ENCODE data around the gene LMX1B.

Gene LMX1B

GRCh38 chr9:126695186-126695585, 81.5 kb downstream of the LMX1B start:
- Mint-ChIP-seq H3K4me3 (no peak overlapping the region), H3K9me3 (no peaks in the 10 kb centered on the region), H3K27ac (no peak overlapping the region), H3K36me3 (no peaks in the 10 kb centered on the region), H3K4me1 (peaks cover 14% of the 10 kb centered on the region)
- DNase-seq (ENCODE audit: low spot score in 2 of 2) = no peak
- no peak for ATAC-seq

DNA sequence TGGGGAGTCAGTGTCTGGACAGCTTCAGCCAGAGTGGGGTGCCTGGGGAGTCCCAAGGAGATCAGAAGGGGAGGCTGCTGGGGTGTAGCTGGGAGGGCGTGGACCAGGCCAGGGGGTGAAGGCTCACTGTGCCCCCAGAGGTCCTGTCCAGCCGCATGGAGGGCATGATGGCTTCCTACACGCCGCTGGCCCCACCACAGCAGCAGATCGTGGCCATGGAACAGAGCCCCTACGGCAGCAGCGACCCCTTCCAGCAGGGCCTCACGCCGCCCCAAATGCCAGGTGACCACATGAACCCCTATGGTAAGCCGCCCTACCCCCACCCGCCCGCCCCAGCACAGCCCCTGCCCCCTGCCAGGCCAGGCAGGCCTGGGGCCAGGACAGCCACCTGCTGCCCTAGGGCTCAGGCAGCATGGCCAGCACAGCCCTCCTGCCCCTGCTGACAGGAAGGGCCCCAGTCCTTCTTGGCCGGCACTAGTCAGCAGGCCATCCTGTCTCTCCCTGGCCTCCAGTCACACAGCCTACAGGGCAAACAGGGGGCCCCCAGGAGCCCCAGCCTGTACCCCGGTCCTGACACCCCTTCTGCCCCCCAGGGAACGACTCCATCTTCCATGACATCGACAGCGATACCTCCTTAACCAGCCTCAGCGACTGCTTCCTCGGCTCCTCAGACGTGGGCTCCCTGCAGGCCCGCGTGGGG, 82.1 kb downstream of the LMX1B start:
- Mint-ChIP-seq H3K36me3 (no peaks in the 10 kb centered on the region), H3K9me3 (no peaks in the 10 kb centered on the region), H3K4me1 (peaks cover 12% of the 10 kb centered on the region), H3K4me3 (no peak overlapping the region), H3K27ac (no peak overlapping the region)
- ATAC-seq (no peak), DNase-seq (ENCODE audit: low spot score in 2 of 2) (no peak)

GRCh38 chr9:126696401-126697145, 82.8 kb downstream of the LMX1B start:
- no peak for ATAC-seq
- DNase-seq (ENCODE audit: low spot score in 2 of 2) = no peak
- H3K4me3 Mint-ChIP-seq = no peak overlapping the region
- no peak overlapping the region for H3K27ac Mint-ChIP-seq
- H3K4me1 Mint-ChIP-seq = peaks cover 12% of the 10 kb centered on the region
- H3K9me3 Mint-ChIP-seq = no peaks in the 10 kb centered on the region
- no peaks in the 10 kb centered on the region for H3K36me3 Mint-ChIP-seq

- H3K4me3 Mint-ChIP-seq = no peak overlapping the region
- peaks cover 12% of the 10 kb centered on the region for H3K4me1 Mint-ChIP-seq
- H3K36me3 Mint-ChIP-seq = no peaks in the 10 kb centered on the region
- no peak overlapping the region for H3K27ac Mint-ChIP-seq
- H3K9me3 Mint-ChIP-seq = no peaks in the 10 kb centered on the region
- no peak for ATAC-seq
- DNase-seq (ENCODE audit: low spot score in 2 of 2) = no peak
Observed at GRCh38 chr9:126697330-126697729, 83.6 kb downstream of the LMX1B start.

- Mint-ChIP-seq H3K9me3 (no peaks in the 10 kb centered on the region), H3K36me3 (no peaks in the 10 kb centered on the region), H3K27ac (no peak overlapping the region), H3K4me3 (no peak overlapping the region), H3K4me1 (peaks cover 8% of the 10 kb centered on the region)
- ATAC-seq (no peak), DNase-seq (ENCODE audit: low spot score in 2 of 2) (no peak)
Observed at GRCh38 chr9:126698251-126698650, 84.5 kb downstream of the LMX1B start.

- no peak overlapping the region for H3K27ac Mint-ChIP-seq
- H3K36me3 Mint-ChIP-seq = no peaks in the 10 kb centered on the region
Observed at GRCh38 chr9:126698756-126699155, 85.0 kb downstream of the LMX1B start.

DNA sequence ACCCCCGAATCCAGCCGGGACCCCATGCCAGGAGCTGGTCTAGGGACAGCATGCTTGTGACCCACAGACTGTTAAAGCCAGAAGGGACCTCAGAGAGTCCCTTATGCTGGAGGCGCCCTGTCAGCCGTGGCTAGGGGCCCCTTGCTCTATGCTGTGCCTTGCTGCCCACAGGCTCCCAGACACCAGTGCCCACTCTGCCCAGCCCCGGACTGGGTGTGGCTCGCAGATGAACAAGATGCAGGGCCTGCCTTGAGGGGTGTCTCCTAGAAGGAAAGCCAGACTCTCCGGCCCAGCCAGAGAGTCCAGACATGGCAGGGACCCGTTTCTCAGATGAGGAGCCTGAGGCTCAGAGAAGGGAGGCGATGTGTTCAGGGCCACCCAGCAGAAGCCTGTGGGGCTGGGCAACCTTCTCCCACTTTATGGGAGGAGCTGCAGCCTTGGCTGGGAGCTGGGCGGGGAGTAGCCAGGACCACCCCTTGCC, 85.7 kb downstream of the LMX1B start:
- DNase-seq (ENCODE audit: low spot score in 2 of 2) (no peak), ATAC-seq (no peak)
- Mint-ChIP-seq H3K4me3 (no peak overlapping the region), H3K4me1 (peaks cover 11% of the 10 kb centered on the region), H3K36me3 (no peaks in the 10 kb centered on the region), H3K9me3 (no peaks in the 10 kb centered on the region), H3K27ac (no peak overlapping the region)

More at GRCh38 chr9:126698756-126699155, 85.0 kb downstream of the LMX1B start:
- peaks cover 8% of the 10 kb centered on the region for H3K4me1 Mint-ChIP-seq
- no peak for ATAC-seq
- H3K9me3 Mint-ChIP-seq = no peaks in the 10 kb centered on the region
- H3K4me3 Mint-ChIP-seq = no peak overlapping the region
- no peak for DNase-seq (ENCODE audit: low spot score in 2 of 2)

- no peak overlapping the region for H3K4me3 Mint-ChIP-seq
- H3K4me1 Mint-ChIP-seq = peaks cover 12% of the 10 kb centered on the region
- H3K27ac Mint-ChIP-seq = no peak overlapping the region
- ATAC-seq (no peak), DNase-seq (ENCODE audit: low spot score in 2 of 2) (no peak)
- no peaks in the 10 kb centered on the region for H3K9me3 Mint-ChIP-seq
- no peaks in the 10 kb centered on the region for H3K36me3 Mint-ChIP-seq
Observed at GRCh38 chr9:126700296-126700695, 86.6 kb downstream of the LMX1B start.

GRCh38 chr9:126700903-126701812, 87.4 kb downstream of the LMX1B start:
- Mint-ChIP-seq H3K36me3 (no peaks in the 10 kb centered on the region), H3K9me3 (no peaks in the 10 kb centered on the region), H3K4me3 (no peak overlapping the region), H3K4me1 (peaks cover 16% of the 10 kb centered on the region), H3K27ac (no peak overlapping the region)
- DNase-seq (ENCODE audit: low spot score in 2 of 2) = no peak
- ATAC-seq = no peak

DNA sequence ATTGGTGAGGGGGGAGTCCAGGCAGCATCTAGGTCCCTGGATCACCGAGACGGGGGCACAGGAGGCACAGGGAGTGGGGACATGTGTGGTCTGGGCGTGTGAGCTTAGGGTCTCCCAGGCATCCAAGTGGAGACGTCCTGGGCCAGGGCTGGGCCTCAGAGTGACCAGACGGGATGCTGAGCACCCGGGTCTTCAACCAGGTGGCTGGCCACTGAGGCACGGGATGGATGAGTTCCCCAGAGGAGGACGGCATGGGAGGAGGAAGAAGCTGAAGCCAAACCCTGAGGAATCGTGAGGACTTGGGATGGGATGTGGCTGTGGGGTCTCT, 88.0 kb downstream of the LMX1B start:
- Mint-ChIP-seq H3K4me1 (peaks cover 22% of the 10 kb centered on the region), H3K36me3 (no peaks in the 10 kb centered on the region), H3K9me3 (no peaks in the 10 kb centered on the region), H3K27ac (no peak overlapping the region), H3K4me3 (no peak overlapping the region)
- ATAC-seq (no peak), DNase-seq (ENCODE audit: low spot score in 2 of 2) (no peak)

- Mint-ChIP-seq H3K9me3 (no peaks in the 10 kb centered on the region), H3K4me1 (peaks cover 22% of the 10 kb centered on the region), H3K4me3 (no peak overlapping the region), H3K36me3 (no peaks in the 10 kb centered on the region), H3K27ac (no peak overlapping the region)
- peak; percentile 39 for ATAC-seq
- DNase-seq (ENCODE audit: low spot score in 2 of 2) = peak in 1 of 2 donors; percentile 71
Observed at GRCh38 chr9:126702151-126703001, 88.6 kb downstream of the LMX1B start.

DNA sequence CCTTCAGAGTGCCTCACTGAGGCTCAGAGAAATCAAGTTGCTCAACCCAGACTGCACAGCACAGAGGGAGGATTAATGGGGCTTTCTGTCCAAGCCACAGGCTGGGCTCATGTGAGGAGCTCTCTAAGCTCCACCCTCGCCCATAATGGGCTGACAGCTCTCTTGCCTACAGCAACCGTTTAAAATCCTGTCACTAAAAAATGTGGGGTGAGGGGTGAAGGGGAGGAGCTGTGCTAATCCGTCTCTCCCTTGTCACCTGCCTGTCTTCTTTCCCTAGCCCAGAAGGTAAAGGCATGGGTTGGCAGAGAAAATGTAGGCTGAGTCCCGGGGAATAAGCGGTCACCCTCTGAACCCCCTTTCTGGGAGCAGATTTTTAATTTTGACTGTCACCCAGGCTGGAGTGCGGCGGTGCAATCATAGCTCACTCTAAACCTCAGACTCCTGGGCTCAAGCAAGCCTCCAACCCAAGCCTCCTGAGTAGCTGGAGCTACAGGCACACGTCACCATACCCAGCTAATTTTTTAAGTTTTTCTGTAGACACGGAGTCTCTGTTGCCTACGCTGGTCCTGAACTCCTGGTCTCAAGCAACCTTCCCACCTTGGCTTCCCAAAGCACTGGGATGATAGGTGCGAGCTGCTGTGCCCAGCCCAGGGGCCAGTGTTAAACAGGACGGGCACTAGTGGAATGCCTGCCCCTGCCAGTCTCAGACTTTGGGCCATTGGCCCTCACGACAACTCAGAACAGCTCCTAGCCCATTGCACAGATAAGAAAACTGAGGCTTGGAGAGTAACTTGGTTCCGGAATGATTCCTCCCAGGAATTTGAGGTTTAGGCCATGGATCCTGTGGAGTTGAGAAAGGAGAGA, 89.5 kb downstream of the LMX1B start:
- no peak for ATAC-seq
- peaks cover 22% of the 10 kb centered on the region for H3K4me1 Mint-ChIP-seq
- H3K27ac Mint-ChIP-seq = no peak overlapping the region
- no peaks in the 10 kb centered on the region for H3K9me3 Mint-ChIP-seq
- H3K4me3 Mint-ChIP-seq = no peak overlapping the region
- no peaks in the 10 kb centered on the region for H3K36me3 Mint-ChIP-seq
- no peak for DNase-seq (ENCODE audit: low spot score in 2 of 2)

DNA sequence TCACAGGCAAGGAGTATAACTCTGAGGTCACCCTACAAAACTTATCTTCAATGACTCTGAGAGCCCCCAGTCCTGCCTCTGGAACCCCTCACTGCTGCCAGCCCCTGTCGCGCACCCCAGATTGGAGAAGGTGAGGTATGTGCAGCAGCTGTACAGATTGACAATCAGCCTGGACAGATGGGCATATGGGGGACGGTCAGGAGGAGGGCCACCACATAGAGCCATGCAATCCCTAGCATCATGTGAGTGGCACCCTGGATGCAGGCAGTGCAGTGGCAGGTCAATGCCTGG, 90.1 kb downstream of the LMX1B start:
- Mint-ChIP-seq H3K27ac (no peak overlapping the region), H3K4me3 (no peak overlapping the region), H3K36me3 (no peaks in the 10 kb centered on the region), H3K9me3 (no peaks in the 10 kb centered on the region), H3K4me1 (peaks cover 22% of the 10 kb centered on the region)
- ATAC-seq (no peak), DNase-seq (ENCODE audit: low spot score in 2 of 2) (no peak)
